ENCODE measurements around the gene MTHFD2.

The MTHFD2 gene

DNA sequence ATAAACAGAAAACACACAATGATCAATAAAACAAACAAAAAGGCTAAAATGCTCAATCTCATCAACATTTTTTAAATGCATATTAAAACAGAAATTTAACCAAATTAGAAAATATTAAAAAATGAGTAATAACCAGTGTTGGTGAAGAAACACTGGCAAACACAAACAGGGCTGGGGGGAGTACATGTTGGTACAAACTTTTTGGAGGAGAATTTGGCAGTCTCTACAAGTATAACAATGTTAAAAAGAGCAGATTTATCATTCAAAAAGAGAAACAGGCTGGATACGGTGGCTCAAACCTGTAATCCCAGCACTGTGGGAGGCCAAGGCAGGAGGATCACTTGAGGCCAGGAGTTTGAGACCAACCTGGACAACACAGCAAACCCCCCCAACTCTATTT, 33.7 kb upstream of the MTHFD2 start:
- Histone ChIP-seq H3F3A (ENCODE audit: insufficient read depth, low read length) (no peaks in the 10 kb centered on the region), H3K27ac (ENCODE audit: low read depth, low read length, poor library complexity, severe bottlenecking) (no peak overlapping the region), H2AFZ (ENCODE audit: low read length) (no peak overlapping the region), H3K9me3 (ENCODE audit: low read length) (0 out of 2 replicates have a peak, but pooled peaks cover 3% of the 10 kb centered on the region), H3K4me2 (ENCODE audit: low read length) (no peak overlapping the region), H3K27me3 (ENCODE audit: insufficient read depth, low read length) (no peaks in the 10 kb centered on the region), H3K36me3 (ENCODE audit: insufficient read depth, low read length) (peaks cover 98% of the 10 kb centered on the region), H3K9me2 (ENCODE audit: low read depth, low read length) (no peaks in the 10 kb centered on the region), H3K79me2 (ENCODE audit: insufficient read depth, low read length) (peaks cover 22% of the 10 kb centered on the region), H3K9ac (ENCODE audit: low read length) (no peak overlapping the region), H3K4me1 (ENCODE audit: insufficient read depth, low read length, severe bottlenecking) (no peaks in the 10 kb centered on the region), H4K20me1 (ENCODE audit: insufficient read depth, low read length) (no peaks in the 10 kb centered on the region), H3K4me3 (ENCODE audit: low read depth, low read length, poor library complexity, severe bottlenecking) (no peak overlapping the region)
- TF ChIP-seq, protein P1, sequence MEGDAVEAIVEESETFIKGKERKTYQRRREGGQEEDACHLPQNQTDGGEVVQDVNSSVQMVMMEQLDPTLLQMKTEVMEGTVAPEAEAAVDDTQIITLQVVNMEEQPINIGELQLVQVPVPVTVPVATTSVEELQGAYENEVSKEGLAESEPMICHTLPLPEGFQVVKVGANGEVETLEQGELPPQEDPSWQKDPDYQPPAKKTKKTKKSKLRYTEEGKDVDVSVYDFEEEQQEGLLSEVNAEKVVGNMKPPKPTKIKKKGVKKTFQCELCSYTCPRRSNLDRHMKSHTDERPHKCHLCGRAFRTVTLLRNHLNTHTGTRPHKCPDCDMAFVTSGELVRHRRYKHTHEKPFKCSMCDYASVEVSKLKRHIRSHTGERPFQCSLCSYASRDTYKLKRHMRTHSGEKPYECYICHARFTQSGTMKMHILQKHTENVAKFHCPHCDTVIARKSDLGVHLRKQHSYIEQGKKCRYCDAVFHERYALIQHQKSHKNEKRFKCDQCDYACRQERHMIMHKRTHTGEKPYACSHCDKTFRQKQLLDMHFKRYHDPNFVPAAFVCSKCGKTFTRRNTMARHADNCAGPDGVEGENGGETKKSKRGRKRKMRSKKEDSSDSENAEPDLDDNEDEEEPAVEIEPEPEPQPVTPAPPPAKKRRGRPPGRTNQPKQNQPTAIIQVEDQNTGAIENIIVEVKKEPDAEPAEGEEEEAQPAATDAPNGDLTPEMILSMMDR (IDR thresholded peaks at IDR 0.05; ENCODE audit: low read length) = no peak
- TF ChIP-seq EZH2 (IDR thresholded peaks at IDR 0.05; ENCODE audit: borderline replicate concordance, low read length) = no peak

DNA sequence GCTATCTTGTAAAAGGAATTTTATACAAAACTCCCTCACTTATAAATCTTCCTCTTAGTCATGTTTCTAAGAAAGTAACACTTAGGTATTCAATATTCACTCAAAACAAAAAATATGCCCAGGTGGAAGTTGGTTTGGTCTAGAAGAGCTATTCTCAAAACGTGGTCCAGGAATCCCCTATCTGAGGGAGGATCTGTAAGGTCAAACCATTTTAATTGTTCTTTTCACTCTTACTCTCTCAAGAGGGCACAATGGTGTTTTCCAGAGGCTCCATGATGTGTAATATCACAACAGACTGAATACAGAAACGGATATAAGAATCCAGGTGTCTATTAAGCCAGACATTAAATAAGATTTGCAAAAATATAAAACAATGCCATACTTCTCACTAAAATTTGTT, 29.7 kb upstream of the MTHFD2 start:
- Histone ChIP-seq H3K9me3 (ENCODE audit: low read length) (0 out of 2 replicates have a peak, but pooled peaks cover 3% of the 10 kb centered on the region), H3K4me3 (ENCODE audit: low read depth, low read length, poor library complexity, severe bottlenecking) (no peak overlapping the region), H3K4me1 (ENCODE audit: insufficient read depth, low read length, severe bottlenecking) (peaks cover 3% of the 10 kb centered on the region), H4K20me1 (ENCODE audit: insufficient read depth, low read length) (no peaks in the 10 kb centered on the region), H3K36me3 (ENCODE audit: insufficient read depth, low read length) (peaks cover 94% of the 10 kb centered on the region), H3K9ac (ENCODE audit: low read length) (no peak overlapping the region), H3K9me2 (ENCODE audit: low read depth, low read length) (no peaks in the 10 kb centered on the region), H2AFZ (ENCODE audit: low read length) (no peak overlapping the region), H3K4me2 (ENCODE audit: low read length) (no peak overlapping the region), H3K27ac (ENCODE audit: low read depth, low read length, poor library complexity, severe bottlenecking) (no peak overlapping the region), H3K79me2 (ENCODE audit: insufficient read depth, low read length) (peaks cover 26% of the 10 kb centered on the region), H3F3A (ENCODE audit: insufficient read depth, low read length) (no peaks in the 10 kb centered on the region), H3K27me3 (ENCODE audit: insufficient read depth, low read length) (no peaks in the 10 kb centered on the region)
- no peak for TF ChIP-seq EZH2 (IDR thresholded peaks at IDR 0.05; ENCODE audit: borderline replicate concordance, low read length)
- TF ChIP-seq, protein P1 (IDR thresholded peaks at IDR 0.05; ENCODE audit: low read length) = no peak

DNA sequence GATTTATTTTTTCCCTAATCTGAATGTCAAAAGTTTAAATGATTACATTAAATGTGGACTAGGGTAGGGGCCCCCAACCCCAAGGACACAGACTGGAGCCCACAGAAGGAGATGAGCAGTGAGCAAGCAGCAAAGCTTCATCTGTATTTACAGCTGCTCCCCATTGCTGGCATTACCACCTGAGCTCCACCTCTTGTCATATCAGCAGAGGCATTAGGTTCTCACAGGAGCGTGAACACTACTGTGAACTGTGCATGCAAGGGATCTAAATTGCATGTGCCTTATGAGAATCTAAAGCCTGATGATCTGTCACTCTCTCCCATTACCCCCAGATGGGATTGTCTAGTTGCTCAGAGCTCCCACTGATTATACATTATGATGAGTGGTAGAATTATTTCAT, 23.5 kb upstream of the MTHFD2 start:
- Histone ChIP-seq H3K4me2 (ENCODE audit: low read length) (0 out of 2 replicates have a peak overlapping the region, but pooled peaks have one; percentile 35), H3K36me3 (ENCODE audit: insufficient read depth, low read length) (peaks cover 67% of the 10 kb centered on the region), H3K27ac (ENCODE audit: low read depth, low read length, poor library complexity, severe bottlenecking) (no peak overlapping the region), H2AFZ (ENCODE audit: low read length) (no peak overlapping the region), H4K20me1 (ENCODE audit: insufficient read depth, low read length) (no peaks in the 10 kb centered on the region), H3K4me3 (ENCODE audit: low read depth, low read length, poor library complexity, severe bottlenecking) (no peak overlapping the region), H3K27me3 (ENCODE audit: insufficient read depth, low read length) (no peaks in the 10 kb centered on the region), H3K9ac (ENCODE audit: low read length) (no peak overlapping the region), H3F3A (ENCODE audit: insufficient read depth, low read length) (no peaks in the 10 kb centered on the region), H3K9me2 (ENCODE audit: low read depth, low read length) (no peaks in the 10 kb centered on the region), H3K9me3 (ENCODE audit: low read length) (no peaks in the 10 kb centered on the region), H3K79me2 (ENCODE audit: insufficient read depth, low read length) (peaks cover 63% of the 10 kb centered on the region), H3K4me1 (ENCODE audit: insufficient read depth, low read length, severe bottlenecking) (peaks cover 16% of the 10 kb centered on the region)
- TF ChIP-seq EZH2 (IDR thresholded peaks at IDR 0.05; ENCODE audit: borderline replicate concordance, low read length) = no peak
- TF ChIP-seq, protein P1 (IDR thresholded peaks at IDR 0.05; ENCODE audit: low read length) = no peak
